HepG2 (cell line): ENCODE data around the gene ADAT3. TPM values are rescaled to one million over a fixed set of nuclear protein-coding genes. Genes with fewer than 3 reads are reported as not detected.

ENCODE experiments used
- ARID4A ChIP-seq: sonication (generic); formaldehyde crosslinking; IDR thresholded peaks from 2 replicates; pipeline ENCODE4 v1.5.0; 2020; ENCODE audit warnings: mild to moderate bottlenecking, missing genetic modification reagents, borderline replicate concordance
- ATF4 ChIP-seq, 2 experiments: fragments of 450-650 bp in 1 of 2; sonication (generic) in 1 of 2; formaldehyde crosslinking; IDR thresholded peaks; 2 replicates each; pipeline versions ENCODE4 v1.5.0 to v1.8.0; 2020 to 2022; ENCODE audit warnings: mild to moderate bottlenecking in 1 of 2, missing genetic modification reagents in 1 of 2
- CENPX ChIP-seq: sonication (generic); formaldehyde crosslinking; IDR thresholded peaks from 2 replicates; pipeline ENCODE4 v1.9.0; 2021; ENCODE audit warnings: mild to moderate bottlenecking, missing genetic modification reagents, moderate library complexity
- CHD4 ChIP-seq: fragments of 200-600 bp; sonication (generic); IDR thresholded peaks from 2 replicates; pipeline ENCODE4 v1.7.0; 2017; ENCODE audit warnings: mild to moderate bottlenecking, low read length, borderline replicate concordance
- DRAP1 ChIP-seq: IDR thresholded peaks from 2 replicates; pipeline ENCODE4 v1.6.1; 2016; ENCODE audit warnings: missing genetic modification reagents, missing compliant biosample characterization
- KDM6A ChIP-seq: IDR thresholded peaks from 2 replicates; pipeline ENCODE4 v1.6.1; 2016; ENCODE audit warnings: low read depth
- KLF9 ChIP-seq: IDR thresholded peaks from 2 replicates; pipeline ENCODE4 v1.6.1; 2016; ENCODE audit warnings: low read depth
- MTA3 ChIP-seq: sonication (generic); formaldehyde crosslinking; IDR thresholded peaks from 2 replicates; pipeline ENCODE4 v1.4.0; 2020; ENCODE audit warnings: missing genetic modification reagents
- MXD4 ChIP-seq: IDR thresholded peaks from 2 replicates; pipeline ENCODE4 v1.6.1; 2016; ENCODE audit warnings: mild to moderate bottlenecking, missing biosample characterization, missing genetic modification reagents
- RAD21 ChIP-seq: fragments of 450-650 bp; formaldehyde crosslinking; IDR thresholded peaks from 2 replicates; pipeline ENCODE4 v1.5.0; 2020; ENCODE audit warnings: mild to moderate bottlenecking
- REPIN1 ChIP-seq: sonication (generic); formaldehyde crosslinking; IDR thresholded peaks from 2 replicates; pipeline ENCODE4 v1.8.0; 2022; ENCODE audit warnings: missing genetic modification reagents, low read depth, mild to moderate bottlenecking, borderline replicate concordance
- RXRA ChIP-seq: sonication (generic); formaldehyde crosslinking; IDR thresholded peaks from 2 replicates; pipeline ENCODE4 v1.5.1; 2020; ENCODE audit warnings: missing genetic modification reagents
- SETDB1 ChIP-seq: sonication (generic); formaldehyde crosslinking; IDR thresholded peaks from 2 replicates; pipeline ENCODE4 v1.5.1; 2020; ENCODE audit warnings: missing genetic modification reagents, mild to moderate bottlenecking, borderline replicate concordance
- SRSF4 ChIP-seq: fragments of 200-400 bp; formaldehyde crosslinking; IDR thresholded peaks from one replicate; pipeline ENCODE4 v1.6.1; 2018; ENCODE audit warnings: mild to moderate bottlenecking, low read depth, low read length, moderate library complexity; ENCODE audit not compliant: poor library complexity, severe bottlenecking
- TERF1 ChIP-seq: sonication (generic); formaldehyde crosslinking; IDR thresholded peaks from 2 replicates; pipeline ENCODE4 v1.8.0; 2022; ENCODE audit warnings: mild to moderate bottlenecking, missing genetic modification reagents, moderate library complexity
- TFDP1 ChIP-seq: IDR thresholded peaks from 2 replicates; pipeline ENCODE4 v1.6.1; 2016; ENCODE audit warnings: missing compliant biosample characterization, missing genetic modification reagents, borderline replicate concordance
- ZNF160 ChIP-seq: sonication (generic); formaldehyde crosslinking; IDR thresholded peaks from 2 replicates; pipeline ENCODE4 v1.8.0; 2022; ENCODE audit warnings: mild to moderate bottlenecking, inconsistent platforms, missing genetic modification reagents
- ZNF607 ChIP-seq: sonication (generic); formaldehyde crosslinking; IDR thresholded peaks from 2 replicates; pipeline ENCODE4 v1.5.1; 2020; ENCODE audit warnings: missing genetic modification reagents, mild to moderate bottlenecking, borderline replicate concordance
- ZSCAN5A ChIP-seq: sonication (generic); formaldehyde crosslinking; IDR thresholded peaks from 2 replicates; pipeline ENCODE4 v1.8.0; 2022; ENCODE audit warnings: mild to moderate bottlenecking, missing genetic modification reagents, borderline replicate concordance
- polyA plus RNA-seq, 8 experiments: library from polyadenylated mRNA; depleted of rRNA in 3 of 8; stranded (reverse) in 7 of 8; unstranded in 1 of 8; fragments of >200 nt; fragmentation: Illumina TruSeq in 4 of 8; extraction: Trizol in 4 of 8; gene quantifications; 2 replicates each; pipeline versions ENCODE4 v1.2.1 to v1.2.3, GENCODE V29; 2011 to 2016; ENCODE audit warnings: low read depth in 4 of 8, missing spikeins in 1 of 8, mixed read lengths in 1 of 8; ENCODE audit not compliant: insufficient read depth in 1 of 8
- total RNA-seq, 5 experiments: library from RNA; depleted of rRNA; stranded (reverse); fragments of >200 nt; fragmentation: Illumina TruSeq; extraction: Trizol; gene quantifications; 2 replicates each; pipeline ENCODE4 v1.2.3, GENCODE V29; 2016; ENCODE audit warnings: low read depth in 1 of 5

Gene ADAT3
- total and polyA plus RNA-seq, 2 of the 13 experiments (the other 11 are each of a cell fraction or from before 2014, with no cell fraction given): 0.95 to 3.5 TPM

- TF ChIP-seq ARID4A (CRISPR knock-in tag): peak; percentile 45; the same call in 1 of the 2 replicates
- TF ChIP-seq CENPX: no peak
- 0 out of 2 replicates have a peak, but pooled peaks have one; percentile 38 for TF ChIP-seq MXD4 (CRISPR knock-in tag)
- TF ChIP-seq DRAP1 (CRISPR knock-in tag): no peak
- no peak for TF ChIP-seq ZNF160
- 0 out of 2 replicates have a peak, but pooled peaks have one; percentile 37 for TF ChIP-seq KLF9
- TF ChIP-seq SRSF4: no peak
- no peak for TF ChIP-seq ATF4 (CRISPR knock-in tag; IDR thresholded peaks at IDR 0.05)
- TF ChIP-seq TERF1: no peak
- peak; percentile 30; the same call in 1 of the 2 replicates for TF ChIP-seq CHD4
- no peak for TF ChIP-seq RXRA (CRISPR knock-in tag)
- TF ChIP-seq REPIN1 (CRISPR knock-in tag): peak; percentile 77; the same call in 1 of the 2 replicates
- TF ChIP-seq MTA3: no peak
- no peak for TF ChIP-seq TFDP1 (CRISPR knock-in tag)
- 0 out of 2 replicates have a peak, but pooled peaks have one; percentile 33 for TF ChIP-seq ZSCAN5A (CRISPR knock-in tag)
- no peak for TF ChIP-seq SETDB1 (CRISPR knock-in tag)
- TF ChIP-seq KDM6A (CRISPR knock-in tag): no peak
- TF ChIP-seq RAD21 (CRISPR knock-in tag): peak; percentile 80
- TF ChIP-seq ZNF607: peak; percentile 61; the same call in 1 of the 2 replicates
Measured at GRCh38 chr19:1929021-1929742, 24.0 kb downstream of the ADAT3 start (continued).
